CD4-positive, alpha-beta T cell treated with Interleukin-21 for 1 hour (primary cell): ENCODE measurements around the gene TBCC.

ENCODE experiments used
- DNase-seq: peaks from one replicate; pipeline ENCODE4 v3.0.0-alpha.2; 2020

Gene TBCC, protein sequence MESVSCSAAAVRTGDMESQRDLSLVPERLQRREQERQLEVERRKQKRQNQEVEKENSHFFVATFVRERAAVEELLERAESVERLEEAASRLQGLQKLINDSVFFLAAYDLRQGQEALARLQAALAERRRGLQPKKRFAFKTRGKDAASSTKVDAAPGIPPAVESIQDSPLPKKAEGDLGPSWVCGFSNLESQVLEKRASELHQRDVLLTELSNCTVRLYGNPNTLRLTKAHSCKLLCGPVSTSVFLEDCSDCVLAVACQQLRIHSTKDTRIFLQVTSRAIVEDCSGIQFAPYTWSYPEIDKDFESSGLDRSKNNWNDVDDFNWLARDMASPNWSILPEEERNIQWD

GRCh38 chr6:42745640-42746462 is at the start of gene TBCC:
Gene TBCC, minus strand, starts transcription at chr6:42746103. Its CDS starts 30 bp downstream, at chr6:42746073.
- peak; percentile 98 for DNase-seq

- DNase-seq: no peak
Observed at GRCh38 chr6:42795651-42796050, 49.7 kb upstream of the TBCC start.

- no peak for DNase-seq
Observed at GRCh38 chr6:42791706-42792320, 45.9 kb upstream of the TBCC start.

DNA sequence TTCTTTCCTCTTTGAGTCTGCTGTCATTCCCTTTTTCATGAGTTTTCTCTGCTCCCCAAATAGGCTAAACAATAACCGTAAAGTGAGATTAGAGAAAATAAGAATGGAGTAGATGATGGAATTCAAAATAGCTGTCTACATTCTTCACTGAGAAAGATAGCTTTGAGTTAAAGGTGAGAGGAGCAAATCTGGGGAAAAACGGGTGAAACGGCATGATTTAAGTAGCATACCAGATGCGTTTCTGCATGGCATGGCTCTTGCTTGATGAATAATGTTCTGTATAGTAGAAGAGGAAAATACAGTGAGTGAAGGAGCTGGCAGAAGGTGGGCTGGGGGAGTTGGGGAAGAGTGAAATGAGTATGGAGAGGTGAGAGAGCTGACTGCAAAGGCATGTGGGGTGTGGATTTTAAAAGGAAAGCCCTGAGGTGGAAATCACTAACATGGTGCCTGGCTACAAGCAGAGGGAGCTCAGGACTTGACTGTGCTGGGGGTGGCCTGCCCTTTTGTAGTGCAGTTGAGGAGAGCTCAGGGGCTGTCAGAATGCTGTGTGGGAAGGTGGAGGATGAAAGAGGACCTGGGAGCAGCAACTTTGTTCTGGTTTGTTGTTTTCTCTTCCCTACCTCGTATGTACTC is 44.8 kb upstream of the TBCC start:
- DNase-seq: no peak

DNA sequence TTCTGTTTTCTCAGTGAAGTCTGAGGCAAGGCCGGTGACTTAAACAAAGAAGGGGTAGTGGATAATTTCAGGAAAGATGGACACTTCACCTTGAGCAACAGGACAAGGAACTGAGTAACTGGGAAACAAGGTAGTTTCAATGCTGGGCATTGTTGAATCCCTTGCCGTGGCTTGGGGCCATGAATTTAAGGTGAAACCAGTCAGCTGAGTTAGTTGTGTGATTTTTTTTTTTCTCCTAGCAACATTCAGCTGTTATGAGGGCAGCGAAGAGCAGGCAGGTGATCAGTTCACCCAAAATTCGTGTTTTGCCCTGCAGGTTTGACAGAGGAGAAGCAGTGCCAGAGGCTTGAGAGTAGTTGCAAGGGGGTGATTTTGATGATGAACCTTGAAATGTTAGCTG is 42.8 kb upstream of the TBCC start:
- DNase-seq: no peak

- DNase-seq: no peak
Observed at GRCh38 chr6:42787063-42787472, 41.2 kb upstream of the TBCC start.

DNA sequence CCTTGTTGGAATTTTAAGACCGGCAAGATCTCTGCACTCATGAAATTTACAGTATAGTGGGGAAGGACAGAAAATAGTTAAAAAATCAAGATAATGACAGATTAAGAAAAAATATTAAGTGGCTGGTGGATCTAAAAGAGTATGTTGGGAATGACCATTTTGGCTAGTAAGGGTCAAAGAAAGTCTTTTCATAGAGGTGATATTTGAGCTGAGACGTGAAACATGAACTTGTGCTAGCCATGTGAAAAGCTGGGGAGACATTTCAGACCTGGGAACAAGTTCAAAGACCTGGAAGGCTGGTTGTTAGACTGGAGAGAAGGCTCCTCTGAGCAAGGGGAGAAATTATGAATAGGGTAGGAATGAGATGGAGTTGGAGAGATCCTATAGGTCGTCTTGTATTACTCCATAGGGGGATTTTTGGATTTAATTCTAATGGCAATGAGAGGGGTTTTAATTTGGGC is 40.7 kb upstream of the TBCC start:
- no peak for DNase-seq

GRCh38 chr6:42784717-42785498 is 39.0 kb upstream of the TBCC start:
- no peak for DNase-seq

- peak; percentile 63 for DNase-seq
Observed at GRCh38 chr6:42783876-42784642, 38.2 kb upstream of the TBCC start.

- DNase-seq: peak; percentile 85
Observed at GRCh38 chr6:42783177-42783875, 37.4 kb upstream of the TBCC start.

- peak; percentile 88 for DNase-seq
Observed at GRCh38 chr6:42782689-42783176, 36.8 kb upstream of the TBCC start.

- peak; percentile 82 for DNase-seq
Observed at GRCh38 chr6:42781796-42782688, 36.1 kb upstream of the TBCC start, which contains the start of gene BICRAL. Gene BICRAL, plus strand, starts transcription at chr6:42782052. Its CDS starts 39,971 bp downstream, at chr6:42822023.

DNA sequence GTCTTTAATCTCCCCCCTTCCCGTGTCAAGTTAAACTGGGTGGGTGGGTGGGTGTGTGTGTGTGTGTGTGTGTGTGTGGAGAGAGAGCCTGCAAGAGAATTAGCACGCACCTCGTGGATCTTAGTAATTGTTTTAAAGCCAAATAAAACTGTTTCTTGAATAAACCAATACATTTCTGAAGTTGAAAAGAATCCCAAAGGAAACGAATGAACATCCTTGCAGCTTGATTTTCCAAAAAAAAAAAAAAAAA is 35.6 kb upstream of the TBCC start:
- DNase-seq: peak; percentile 40

GRCh38 chr6:42779521-42779920 is 33.6 kb upstream of the TBCC start:
- DNase-seq: no peak

DNA sequence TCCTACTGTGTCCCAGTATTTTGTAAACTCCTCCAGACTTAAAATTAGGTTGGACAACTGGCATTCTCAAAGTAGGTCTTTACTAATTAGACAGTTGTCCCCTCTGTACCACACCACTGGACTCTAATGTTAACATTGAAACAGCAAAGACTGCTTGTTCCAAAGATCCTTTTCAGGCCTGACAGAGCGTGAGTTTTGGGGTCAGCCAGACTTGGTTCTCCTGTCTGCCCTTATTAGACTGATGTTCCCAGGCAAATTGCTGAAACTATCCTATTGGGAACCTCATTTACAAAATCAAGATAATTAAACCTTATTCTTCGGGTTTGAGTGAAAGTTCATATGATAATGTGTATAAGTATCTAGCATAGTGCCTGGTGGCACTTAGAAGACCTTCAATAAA is 32.2 kb upstream of the TBCC start:
- DNase-seq: no peak

DNA sequence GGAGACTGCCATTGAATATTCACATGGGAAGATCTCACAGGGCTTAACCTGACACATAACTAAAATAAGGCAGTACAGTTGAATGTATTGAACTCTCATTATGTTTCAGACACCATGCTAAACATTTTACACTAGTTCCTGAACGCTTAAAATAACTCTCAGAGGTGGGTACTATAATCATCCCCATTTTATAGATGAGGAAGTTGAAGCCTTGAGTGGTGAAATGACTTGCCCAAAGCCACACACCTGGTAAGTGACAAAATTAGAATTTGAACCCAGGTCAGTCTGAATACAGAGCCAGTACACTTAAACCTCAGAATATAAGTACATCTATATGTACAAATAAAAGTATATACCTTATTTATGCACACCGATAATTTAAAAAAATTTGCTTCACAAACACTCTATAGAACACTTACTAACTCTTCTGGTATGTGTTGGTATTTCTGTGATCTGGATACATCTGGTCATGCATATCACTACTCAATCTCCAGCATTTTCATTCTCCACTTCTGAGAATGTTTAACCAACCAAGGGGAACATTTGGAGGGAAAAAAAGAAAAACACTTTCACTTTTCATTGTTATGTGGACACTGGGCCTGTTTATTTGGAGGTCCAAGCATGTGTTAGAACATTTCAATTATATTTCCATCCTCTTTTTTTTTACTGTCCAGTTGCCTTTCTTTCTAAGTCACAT is 31.4 kb upstream of the TBCC start:
- no peak for DNase-seq

GRCh38 chr6:42774821-42775487 is 29.1 kb upstream of the TBCC start:
- peak; percentile 80 for DNase-seq

GRCh38 chr6:42774201-42774600 is 28.3 kb upstream of the TBCC start:
- DNase-seq: peak; percentile 37

- peak; percentile 76 for DNase-seq
Observed at GRCh38 chr6:42771741-42772100, 25.8 kb upstream of the TBCC start.
